SU-DHL-6 (cell line): ENCODE measurements around the gene IGLL5.
A peak's percentile ranks its signal among the peaks of the same experiment; 100 is the strongest.

ENCODE experiments used
- H2AFZ ChIP-seq: fragments of 200-600 bp; sonication (generic); 2 replicates; pipeline ENCODE4 v1.6.1; 2014; ENCODE audit warnings: low read depth, mild to moderate bottlenecking, moderate library complexity, mixed read lengths, antibody characterized with exemption, low read length; ENCODE audit not compliant: severe bottlenecking
- H3F3A ChIP-seq: fragments of 200-600 bp; shearing (Covaris generic); 2 replicates; pipeline ENCODE4 v1.6.0; 2016; ENCODE audit warnings: antibody characterized with exemption, mild to moderate bottlenecking; ENCODE audit not compliant: insufficient read depth
- H3K27ac ChIP-seq: fragments of 200-600 bp; sonication (generic); 2 replicates; pipeline ENCODE4 v1.5.1; 2016; ENCODE audit warnings: low read depth, mild to moderate bottlenecking, low read length, moderate library complexity, mixed read lengths
- H3K27me3 ChIP-seq: fragments of 200-600 bp; sonication (generic), shearing (Covaris generic); 2 replicates; pipeline ENCODE4 v1.6.0; 2014; ENCODE audit warnings: mild to moderate bottlenecking, low read length
- H3K36me3 ChIP-seq: fragments of 200-600 bp; sonication (generic); 2 replicates; pipeline ENCODE4 v1.6.1; 2014; ENCODE audit warnings: mild to moderate bottlenecking, low read length, mixed read lengths
- H3K4me2 ChIP-seq: fragments of 300-600, 200-600 bp; shearing (Covaris generic), sonication (generic); 2 replicates; pipeline ENCODE4 v1.6.0; 2014; ENCODE audit warnings: low read length, low read depth, mild to moderate bottlenecking; ENCODE audit not compliant: poor library complexity, severe bottlenecking
- H3K4me3 ChIP-seq: fragments of 200-600 bp; sonication (generic); 2 replicates; pipeline ENCODE4 v1.5.1; 2014; ENCODE audit warnings: antibody characterized with exemption, low read length, mild to moderate bottlenecking, mixed read lengths; ENCODE audit not compliant: insufficient read depth, poor library complexity, severe bottlenecking
- H3K79me2 ChIP-seq: fragments of 200-600 bp; sonication (generic); 2 replicates; pipeline ENCODE4 v1.6.1; 2014; ENCODE audit warnings: mild to moderate bottlenecking, low read length, moderate library complexity; ENCODE audit not compliant: insufficient read depth
- H3K9ac ChIP-seq: fragments of 200-600 bp; sonication (generic); 2 replicates; pipeline ENCODE4 v1.7.0; 2014; ENCODE audit warnings: mild to moderate bottlenecking, low read length
- H3K9me2 ChIP-seq: fragments of 200-600 bp; sonication (generic); replicated peaks from 2 replicates; pipeline ENCODE4 v1.6.1; 2014; ENCODE audit warnings: low read length; ENCODE audit not compliant: insufficient read depth
- H3K9me3 ChIP-seq: fragments of 200-600 bp; sonication (generic); 2 replicates; pipeline ENCODE4 v1.6.1; 2014; ENCODE audit warnings: low read length, mixed read lengths; ENCODE audit not compliant: insufficient read depth
- H4K20me1 ChIP-seq: fragments of 200-600 bp; sonication (generic); 2 replicates; pipeline ENCODE4 v1.6.1; 2014; ENCODE audit warnings: low read depth, mild to moderate bottlenecking, antibody characterized with exemption, low read length, moderate library complexity, mixed read lengths
- EZH2phosphoT487 ChIP-seq: fragments of 200-600 bp; sonication (generic), shearing (Covaris generic); conservative IDR thresholded peaks from 2 replicates; pipeline ENCODE4 v1.6.1; 2018; ENCODE audit warnings: mild to moderate bottlenecking, antibody characterized with exemption, low read length, moderate library complexity, mixed read lengths
- TF ChIP-seq, protein P1 (sequence below): fragments of 200-600 bp; sonication (generic); IDR thresholded peaks from one replicate; pipeline ENCODE4 v1.5.1; 2017; ENCODE audit warnings: antibody characterized with exemption, mild to moderate bottlenecking, low read length, moderate library complexity; ENCODE audit not compliant: insufficient read depth, poor library complexity, severe bottlenecking

Gene IGLL5

DNA sequence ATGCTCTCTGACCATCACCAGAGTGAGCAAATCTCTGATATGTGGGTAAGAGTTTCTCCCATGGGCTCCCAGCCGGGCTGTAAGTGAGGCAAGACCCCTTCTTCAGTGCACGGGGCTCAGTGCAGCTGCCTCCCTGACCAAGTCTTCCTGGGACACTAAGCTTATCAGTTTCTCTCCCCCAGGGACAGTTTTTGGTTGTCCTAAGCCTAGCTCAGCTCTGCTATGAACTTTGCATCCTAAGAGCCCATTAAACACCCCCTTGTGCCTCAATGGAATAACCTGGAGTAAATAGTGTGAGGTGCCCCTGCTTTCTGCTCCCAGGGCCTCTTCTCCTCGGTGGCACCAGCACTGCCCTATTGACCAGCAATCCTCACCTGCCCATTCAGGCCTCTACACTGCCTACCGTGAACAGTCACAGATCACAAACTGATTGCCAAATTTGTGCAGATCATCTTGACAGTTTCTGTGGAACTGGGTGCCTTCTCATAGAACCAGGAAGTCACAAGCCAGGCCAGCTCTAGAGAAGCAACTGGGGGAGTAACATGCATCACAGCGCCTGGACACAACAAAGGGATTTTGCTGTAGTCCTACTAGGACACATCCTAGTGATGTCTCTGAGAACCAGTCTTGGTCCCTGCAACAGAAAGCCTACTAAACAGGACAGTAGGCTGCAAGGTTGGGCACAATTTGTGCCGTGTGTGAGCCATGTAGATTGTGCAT lies 19.5 kb upstream of the IGLL5 start:
- Histone ChIP-seq H3K4me2 (no peak overlapping the region), H3K9ac (no peak overlapping the region), H3K9me3 (no peaks in the 10 kb centered on the region), H3K9me2 (no peaks in the 10 kb centered on the region), H3K4me3 (no peak overlapping the region), H4K20me1 (no peaks in the 10 kb centered on the region), H2AFZ (no peak overlapping the region), H3F3A (peaks cover 44% of the 10 kb centered on the region), H3K27ac (no peak overlapping the region), H3K36me3 (no peaks in the 10 kb centered on the region), H3K27me3 (no peaks in the 10 kb centered on the region), H3K79me2 (no peaks in the 10 kb centered on the region)
- TF ChIP-seq EZH2phosphoT487 = no peak
- TF ChIP-seq, protein P1, sequence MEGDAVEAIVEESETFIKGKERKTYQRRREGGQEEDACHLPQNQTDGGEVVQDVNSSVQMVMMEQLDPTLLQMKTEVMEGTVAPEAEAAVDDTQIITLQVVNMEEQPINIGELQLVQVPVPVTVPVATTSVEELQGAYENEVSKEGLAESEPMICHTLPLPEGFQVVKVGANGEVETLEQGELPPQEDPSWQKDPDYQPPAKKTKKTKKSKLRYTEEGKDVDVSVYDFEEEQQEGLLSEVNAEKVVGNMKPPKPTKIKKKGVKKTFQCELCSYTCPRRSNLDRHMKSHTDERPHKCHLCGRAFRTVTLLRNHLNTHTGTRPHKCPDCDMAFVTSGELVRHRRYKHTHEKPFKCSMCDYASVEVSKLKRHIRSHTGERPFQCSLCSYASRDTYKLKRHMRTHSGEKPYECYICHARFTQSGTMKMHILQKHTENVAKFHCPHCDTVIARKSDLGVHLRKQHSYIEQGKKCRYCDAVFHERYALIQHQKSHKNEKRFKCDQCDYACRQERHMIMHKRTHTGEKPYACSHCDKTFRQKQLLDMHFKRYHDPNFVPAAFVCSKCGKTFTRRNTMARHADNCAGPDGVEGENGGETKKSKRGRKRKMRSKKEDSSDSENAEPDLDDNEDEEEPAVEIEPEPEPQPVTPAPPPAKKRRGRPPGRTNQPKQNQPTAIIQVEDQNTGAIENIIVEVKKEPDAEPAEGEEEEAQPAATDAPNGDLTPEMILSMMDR = no peak

DNA sequence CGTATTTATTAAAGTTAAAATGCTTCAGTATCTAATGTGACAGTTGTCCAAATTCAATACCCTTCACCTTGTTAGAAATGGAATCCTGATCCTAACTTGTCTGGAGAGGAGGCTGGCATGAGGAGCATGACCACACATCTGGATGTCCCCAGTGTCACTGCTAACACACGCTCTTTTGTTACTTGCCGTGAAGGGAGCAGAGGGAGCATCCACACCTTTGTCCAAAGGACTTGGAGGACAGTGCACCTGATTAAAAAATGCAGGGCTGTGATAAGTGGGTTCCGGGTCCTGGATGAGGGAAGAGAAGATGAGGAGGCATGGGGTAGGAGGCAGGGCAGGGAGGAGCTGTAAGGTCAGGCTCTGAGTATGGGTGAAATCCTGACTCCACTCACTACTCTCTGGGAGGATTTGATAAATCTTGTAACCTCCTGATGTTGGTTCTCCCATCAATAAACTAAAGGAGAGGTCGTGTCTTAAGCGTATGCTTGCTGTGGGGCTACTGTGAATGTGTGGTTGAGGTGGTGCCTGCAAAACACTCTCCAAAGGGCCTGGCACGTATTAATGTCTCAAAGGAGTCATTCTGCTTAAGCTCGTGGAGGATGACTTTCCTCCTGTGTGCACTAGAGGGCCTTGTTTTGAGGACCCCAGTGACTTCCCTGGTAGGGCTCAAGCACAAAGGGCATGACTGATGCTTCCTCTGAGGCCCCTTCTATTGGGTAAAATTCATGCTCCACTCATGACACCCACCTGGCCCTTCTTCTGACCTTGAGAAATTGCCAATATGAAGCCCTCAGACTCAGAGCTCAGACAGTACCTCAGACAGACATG lies 16.8 kb upstream of the IGLL5 start:
- 0 out of 2 replicates have a peak, but pooled peaks cover 5% of the 10 kb centered on the region for H3K36me3 ChIP-seq
- H3K27me3 ChIP-seq = no peaks in the 10 kb centered on the region
- 0 out of 2 replicates have a peak, but pooled peaks cover 5% of the 10 kb centered on the region for H3K9me3 ChIP-seq
- H3F3A ChIP-seq = peaks cover 31% of the 10 kb centered on the region
- peak overlapping the region; percentile 7 for H3K9ac ChIP-seq
- H3K9me2 ChIP-seq = no peaks in the 10 kb centered on the region
- H4K20me1 ChIP-seq = no peaks in the 10 kb centered on the region
- no peak for TF ChIP-seq EZH2phosphoT487
- TF ChIP-seq, protein P1 = peak; percentile 63
- no peak overlapping the region for H3K4me3 ChIP-seq
- H3K4me2 ChIP-seq = peak overlapping the region; percentile 6
- H3K27ac ChIP-seq = peak overlapping the region; percentile 49
- no peaks in the 10 kb centered on the region for H3K79me2 ChIP-seq
- no peak overlapping the region for H2AFZ ChIP-seq

DNA sequence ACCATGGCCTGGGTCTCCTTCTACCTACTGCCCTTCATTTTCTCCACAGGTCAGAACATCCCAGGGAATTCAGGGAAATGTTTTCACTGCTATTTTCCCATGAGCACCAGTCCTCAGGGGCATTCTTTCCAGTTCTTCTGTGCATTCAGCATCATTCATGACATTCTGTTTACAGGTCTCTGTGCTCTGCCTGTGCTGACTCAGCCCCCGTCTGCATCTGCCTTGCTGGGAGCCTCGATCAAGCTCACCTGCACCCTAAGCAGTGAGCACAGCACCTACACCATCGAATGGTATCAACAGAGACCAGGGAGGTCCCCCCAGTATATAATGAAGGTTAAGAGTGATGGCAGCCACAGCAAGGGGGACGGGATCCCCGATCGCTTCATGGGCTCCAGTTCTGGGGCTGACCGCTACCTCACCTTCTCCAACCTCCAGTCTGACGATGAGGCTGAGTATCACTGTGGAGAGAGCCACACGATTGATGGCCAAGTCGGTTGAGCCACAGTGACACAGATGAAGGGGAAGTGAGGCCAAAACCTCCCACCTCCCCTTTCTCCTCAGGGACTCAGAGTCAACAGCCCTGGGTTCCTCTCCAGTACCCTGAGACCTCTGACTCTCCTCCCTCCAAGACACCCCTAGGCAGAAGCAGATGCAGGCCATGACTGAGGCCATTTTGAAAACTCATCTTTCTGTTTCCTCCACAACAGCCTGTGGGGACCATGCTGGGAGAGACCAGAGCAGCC lies 15.9 kb upstream of the IGLL5 start:
- Histone ChIP-seq H3K9ac (peak overlapping the region; percentile 7; the same call in 1 of the 2 replicates), H3K36me3 (0 out of 2 replicates have a peak, but pooled peaks cover 5% of the 10 kb centered on the region), H3K9me3 (0 out of 2 replicates have a peak, but pooled peaks cover 5% of the 10 kb centered on the region), H4K20me1 (no peaks in the 10 kb centered on the region), H2AFZ (no peak overlapping the region), H3K9me2 (no peaks in the 10 kb centered on the region), H3K4me3 (no peak overlapping the region), H3K4me2 (peak overlapping the region; percentile 6), H3K27ac (peak overlapping the region; percentile 49), H3K27me3 (no peaks in the 10 kb centered on the region), H3K79me2 (no peaks in the 10 kb centered on the region), H3F3A (peaks cover 23% of the 10 kb centered on the region)
- no peak for TF ChIP-seq EZH2phosphoT487
- TF ChIP-seq, protein P1 = no peak
